B cell (primary cell): Measurements from ENCODE around the gene UTY.

Experiments
- CTCF ChIP-seq: fragments of 200-600 bp; IDR thresholded peaks from one replicate; pipeline ENCODE4 v1.8.0; 2022; ENCODE audit warnings: antibody characterized with exemption, mild to moderate bottlenecking
- EZH2 ChIP-seq: IDR thresholded peaks from 2 replicates; pipeline ENCODE4 v1.6.1; 2012; ENCODE audit warnings: borderline replicate concordance, low read depth, mild to moderate bottlenecking, moderate library complexity, low read length; ENCODE audit not compliant: insufficient read depth, poor library complexity, severe bottlenecking

- TF ChIP-seq CTCF, result no peak
- TF ChIP-seq EZH2, result no peak
Observed at GRCh38 chrY:13501215-13501614, 21.4 kb upstream of the UTY start.
